Testis (tissue), 3 donors: Measurements from ENCODE around the gene SLC16A10. TPM values are rescaled to one million over a fixed set of nuclear protein-coding genes. Genes with fewer than 3 reads are reported as not detected.
"Not testable (repeated sequence)": the region's sequence is repeated elsewhere in the genome, so short reads cannot be mapped to it uniquely, and the experiment has no call there.

Experiments used
- DNase-seq: peaks from one replicate; pipeline ENCODE4 v3.0.0-alpha.2; 2019
- H3K27ac ChIP-seq, 2 donors: fragments of 200-600 bp; sonication (generic); one replicate each; pipeline ENCODE4 v1.5.1; 2019
- H3K27me3 ChIP-seq: fragments of 200-600 bp; sonication (generic); one replicate; pipeline ENCODE4 v1.5.1; 2019
- H3K36me3 ChIP-seq: fragments of 200-600 bp; sonication (generic); one replicate; pipeline ENCODE4 v1.5.1; 2017; ENCODE audit warnings: low read depth; ENCODE audit errors: missing control alignments
- H3K4me1 ChIP-seq: fragments of 200-600 bp; sonication (generic); one replicate; pipeline ENCODE4 v1.5.1; 2019
- H3K4me3 ChIP-seq, 2 donors: fragments of 200-600 bp; sonication (generic); one replicate each; pipeline ENCODE4 v1.5.1; 2017 to 2019
- H3K9me3 ChIP-seq: fragments of 200-600 bp; sonication (generic); one replicate; pipeline ENCODE4 v1.5.1; 2017
- POLR2A ChIP-seq: fragments of 450-650 bp; IDR thresholded peaks from one replicate; pipeline ENCODE4 v1.6.1; 2017; ENCODE audit warnings: antibody characterized with exemption, mild to moderate bottlenecking, moderate library complexity
- WGBS, 2 donors: methylation state at CpG; one replicate each; pipeline ENCODE4 v1.1.5; 2018; 5-methylcytosine and 5-hydroxymethylcytosine counted together
- intact Hi-C: fragments of 100-400 bp; cut with DNase I; formaldehyde crosslinking; loops from one replicate; pipeline ENCODE4 v1.15.1; 2023; ENCODE audit warnings: low total_unique reads
- polyA plus RNA-seq: library from polyadenylated mRNA; stranded (reverse); fragments of 350-450 nt; fragmentation: Illumina TruSeq; extraction: RNeasy Lipid Tissue Mini Kit (QIAGEN cat#74804); gene quantifications from one replicate; pipeline ENCODE4 v1.2.3, GENCODE V29; 2014; ENCODE audit warnings: low read depth, low replicate concordance; ENCODE audit not compliant: insufficient read depth
- total RNA-seq, 2 donors: library from RNA; depleted of rRNA; stranded (reverse); fragments of >200 nt; gene quantifications; one replicate each; pipeline ENCODE4 v1.2.3, GENCODE V29; 2016
- TF ChIP-seq, protein P1 (sequence below), 3 experiments: fragments of 450-650 bp in 2 of 3; fragments of 200-600 bp in 1 of 3; sonication (generic) in 1 of 3; IDR thresholded peaks; one replicate each; pipeline ENCODE4 v1.5.1; 2016 to 2019; ENCODE audit warnings: antibody characterized with exemption in 3 of 3, mild to moderate bottlenecking in 2 of 3, moderate library complexity in 1 of 3

Gene SLC16A10
- total and polyA plus RNA-seq, 3 donors from 2014 or later = 9.0 to 16.9 (median 12.0) TPM

- DNase-seq = peak; percentile 15
- H3K9me3 ChIP-seq = no peaks in the 10 kb centered on the region
- no peaks in the 10 kb centered on the region for H3K36me3 ChIP-seq
- no peak for TF ChIP-seq POLR2A
- TF ChIP-seq, protein P1, sequence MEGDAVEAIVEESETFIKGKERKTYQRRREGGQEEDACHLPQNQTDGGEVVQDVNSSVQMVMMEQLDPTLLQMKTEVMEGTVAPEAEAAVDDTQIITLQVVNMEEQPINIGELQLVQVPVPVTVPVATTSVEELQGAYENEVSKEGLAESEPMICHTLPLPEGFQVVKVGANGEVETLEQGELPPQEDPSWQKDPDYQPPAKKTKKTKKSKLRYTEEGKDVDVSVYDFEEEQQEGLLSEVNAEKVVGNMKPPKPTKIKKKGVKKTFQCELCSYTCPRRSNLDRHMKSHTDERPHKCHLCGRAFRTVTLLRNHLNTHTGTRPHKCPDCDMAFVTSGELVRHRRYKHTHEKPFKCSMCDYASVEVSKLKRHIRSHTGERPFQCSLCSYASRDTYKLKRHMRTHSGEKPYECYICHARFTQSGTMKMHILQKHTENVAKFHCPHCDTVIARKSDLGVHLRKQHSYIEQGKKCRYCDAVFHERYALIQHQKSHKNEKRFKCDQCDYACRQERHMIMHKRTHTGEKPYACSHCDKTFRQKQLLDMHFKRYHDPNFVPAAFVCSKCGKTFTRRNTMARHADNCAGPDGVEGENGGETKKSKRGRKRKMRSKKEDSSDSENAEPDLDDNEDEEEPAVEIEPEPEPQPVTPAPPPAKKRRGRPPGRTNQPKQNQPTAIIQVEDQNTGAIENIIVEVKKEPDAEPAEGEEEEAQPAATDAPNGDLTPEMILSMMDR (IDR thresholded peaks at IDR 0.05) = no peak
- H3K4me1 ChIP-seq = no peaks in the 10 kb centered on the region
- H3K27ac ChIP-seq = peak overlapping the region in 1 of 2 donors; percentile 62
- 1 to 4% methylated on average over 22 to 53 of the region's 54 CpGs for WGBS, 2 donors
- intact Hi-C loops = no loop called here
- peak overlapping the region; percentile 64 to 67 for H3K4me3 ChIP-seq
- H3K27me3 ChIP-seq = no peaks in the 10 kb centered on the region
These were observed 766 bp downstream of the SLC16A10 start for GRCh38 chr6:111087871-111088667.

GRCh38 chr6:111088668-111089003, 1.3 kb downstream of the SLC16A10 start:
- intact Hi-C loops = no loop called here
- WGBS, 2 donors = 28 to 34% methylated on average over 5 of the region's 5 CpGs
- no peaks in the 10 kb centered on the region for H3K9me3 ChIP-seq
- H3K27me3 ChIP-seq = no peaks in the 10 kb centered on the region
- H3K36me3 ChIP-seq = no peaks in the 10 kb centered on the region
- no peaks in the 10 kb centered on the region for H3K4me1 ChIP-seq
- DNase-seq = no peak
- TF ChIP-seq, protein P1 (IDR thresholded peaks at IDR 0.05) = no peak
- TF ChIP-seq POLR2A = no peak
- H3K4me3 ChIP-seq = peak overlapping the region; percentile 64 to 67
- no peak overlapping the region for H3K27ac ChIP-seq

GRCh38 chr6:111090766-111091165, 3.5 kb downstream of the SLC16A10 start:
- no peaks in the 10 kb centered on the region for H3K4me1 ChIP-seq
- no peak for TF ChIP-seq POLR2A
- TF ChIP-seq, protein P1 (IDR thresholded peaks at IDR 0.05) = no peak
- H3K9me3 ChIP-seq = no peaks in the 10 kb centered on the region
- no peak for DNase-seq
- intact Hi-C loops = no loop called here
- H3K27me3 ChIP-seq = no peaks in the 10 kb centered on the region
- H3K4me3 ChIP-seq = no peak overlapping the region
- H3K36me3 ChIP-seq = no peaks in the 10 kb centered on the region
- 73 to 86% methylated on average over 4 of the region's 4 CpGs for WGBS, 2 donors
- H3K27ac ChIP-seq = no peak overlapping the region

- DNase-seq = no peak
- 85 to 87% methylated on average over 3 of the region's 3 CpGs for WGBS, 2 donors
- Histone ChIP-seq H3K36me3 (no peaks in the 10 kb centered on the region), H3K4me1 (no peaks in the 10 kb centered on the region), H3K9me3 (no peaks in the 10 kb centered on the region), H3K27ac (no peak overlapping the region), H3K4me3 (no peak overlapping the region), H3K27me3 (no peaks in the 10 kb centered on the region)
- no peak for TF ChIP-seq POLR2A
- TF ChIP-seq, protein P1 (IDR thresholded peaks at IDR 0.05) = no peak
- intact Hi-C loops = no loop called here
These were observed 4.7 kb downstream of the SLC16A10 start for GRCh38 chr6:111091987-111092386.

- H3K9me3 ChIP-seq, DNase-seq, H3K4me3 ChIP-seq, H3K27ac ChIP-seq, H3K27me3 ChIP-seq, intact Hi-C loops, H3K36me3 ChIP-seq, H3K4me1 ChIP-seq: not testable (repeated sequence)
- 98 to 100% methylated on average over 1 of the region's 1 CpG for WGBS, 2 donors
These were observed 8.2 kb downstream of the SLC16A10 start for GRCh38 chr6:111095488-111095887.
